Measurements from ENCODE around the gene NIP7. TPM values are rescaled to one million over a fixed set of nuclear protein-coding genes. Genes with fewer than 3 reads are reported as not detected.

The NIP7 gene
- total RNA-seq, 1 experiment from 2014 or later, result 72.8 TPM

GRCh38 chr16:69368866-69369265 is 29.3 kb downstream of the NIP7 start:
- Mint-ChIP-seq H3K4me1 (no peaks in the 10 kb centered on the region), H3K9me3 (no peaks in the 10 kb centered on the region), H3K27ac (no peak overlapping the region), H3K4me3 (no peak overlapping the region), H3K27me3 (ENCODE audit: low read depth) (no peaks in the 10 kb centered on the region), H3K36me3 (ENCODE audit: insufficient read depth in 1 of 3, low read depth in 3 of 3) (peaks cover 32 to 80% (median 70%) of the 10 kb centered on the region in 3 experiments; a peak in 6 of 7 replicates)
- Histone ChIP-seq H3K23ac (ENCODE audit: insufficient read length, low read depth, low read length) (no peak overlapping the region), H3K56ac (ENCODE audit: insufficient read length, low read depth, low read length) (no peak overlapping the region), H2BK12ac (ENCODE audit: insufficient read length, low read depth, low read length) (no peak overlapping the region), H3T11ph (ENCODE audit: low read length) (no peak overlapping the region), H2BK120ac (ENCODE audit: low read depth, low read length, poor library complexity, severe bottlenecking) (no peak overlapping the region), H3K79me2 (ENCODE audit: insufficient read depth, low read length) (no peaks in the 10 kb centered on the region), H4K91ac (ENCODE audit: insufficient read length, low read depth, low read length) (no peak overlapping the region), H3K27me3 (ENCODE audit: insufficient read depth, low read length) (no peaks in the 10 kb centered on the region), H3K4me1 (ENCODE audit: insufficient read depth, low read length) (no peaks in the 10 kb centered on the region), H3K9me3 (ENCODE audit: control insufficient read depth, low read depth, low read length) (no peaks in the 10 kb centered on the region), H2AFZ (ENCODE audit: low read length) (no peak overlapping the region), H3K18ac (ENCODE audit: insufficient read length, low read depth, low read length) (no peak overlapping the region), H3K27ac (ENCODE audit: insufficient read length, low read depth, low read length) (no peak overlapping the region), H2AK5ac (ENCODE audit: insufficient read length, low read length) (no peak overlapping the region), H3K14ac (ENCODE audit: insufficient read depth, low read length) (no peak overlapping the region), H2BK15ac (ENCODE audit: low read depth, low read length) (no peak overlapping the region), H3K4me2 (ENCODE audit: insufficient read depth, insufficient read length, low read length) (no peak overlapping the region), H3K4ac (ENCODE audit: low read depth, low read length) (no peak overlapping the region), H3K9ac (ENCODE audit: extremely low read depth, insufficient read length, low read length) (no peak overlapping the region), H3K79me1 (ENCODE audit: insufficient read depth, low read depth, low read length, poor library complexity, severe bottlenecking) (peaks cover 3% of the 10 kb centered on the region), H3K23me2 (ENCODE audit: insufficient read length, low read depth, low read length, poor library complexity, severe bottlenecking) (no peaks in the 10 kb centered on the region), H4K5ac (ENCODE audit: insufficient read length, low read depth, low read length) (no peak overlapping the region), H4K8ac (replicated peaks; ENCODE audit: insufficient read length, low read depth, low read length) (no peak overlapping the region), H2BK20ac (ENCODE audit: low read depth, low read length, poor library complexity, severe bottlenecking) (no peak overlapping the region), H2BK5ac (ENCODE audit: insufficient read length, low read length) (no peak overlapping the region), H4K20me1 (ENCODE audit: control insufficient read depth, insufficient read depth, insufficient read length) (no peaks in the 10 kb centered on the region)
- no peak for TF ChIP-seq CTCF (conservative IDR thresholded peaks at IDR 0.05)
- no peak for DNase-seq
- WGBS (ENCODE audit: extremely low coverage, insufficient read length, low lambda C conversion rate), result no CpG with 5 or more reads among the region's 4 CpGs

All from H9 (cell line).